OCI-LY1 (cell line): ENCODE data around the gene EIPR1.
"Not testable (repeated sequence)": the region's sequence is repeated elsewhere in the genome, so short reads cannot be mapped to it uniquely, and the experiment has no call there.

Experiments
- CTCF ChIP-seq: fragments of 200-600 bp; sonication (generic), shearing (Covaris generic); IDR thresholded peaks from 2 replicates; pipeline ENCODE4 v1.5.1; 2017; ENCODE audit warnings: mild to moderate bottlenecking, antibody characterized with exemption, low read length, moderate library complexity, mixed read lengths
- EZH2 ChIP-seq: fragments of 200-600 bp; sonication (generic), shearing (Covaris generic); IDR thresholded peaks from 2 replicates; pipeline ENCODE4 v1.8.0; 2017; ENCODE audit warnings: borderline replicate concordance, mixed run types, mild to moderate bottlenecking, antibody characterized with exemption, low read length, moderate library complexity, mixed read lengths

GRCh38 chr2:3357446-3357845, 20.2 kb downstream of the EIPR1 start:
- TF ChIP-seq CTCF, EZH2: not testable (repeated sequence)
